Trophoblast cell (in vitro differentiated cells and primary cell): Measurements from ENCODE around the gene CIT.

ENCODE experiments used
- DNase-seq, 2 donors: peaks; one replicate each; pipeline ENCODE4 v3.0.0-alpha.2; 2016
- H2AFZ ChIP-seq: 2 replicates; pipeline ENCODE4 v1.6.1; 2013; ENCODE audit warnings: low read length, moderate library complexity, mild to moderate bottlenecking; ENCODE audit not compliant: insufficient read depth, poor library complexity
- H2AK5ac ChIP-seq: 2 replicates; pipeline ENCODE4 v1.6.1; 2013; ENCODE audit warnings: mild to moderate bottlenecking, low read length
- H2BK120ac ChIP-seq: 2 replicates; pipeline ENCODE4 v1.6.1; 2013; ENCODE audit warnings: low read length, mild to moderate bottlenecking, moderate library complexity; ENCODE audit not compliant: insufficient read depth, poor library complexity
- H2BK12ac ChIP-seq: 2 replicates; pipeline ENCODE4 v1.6.1; 2013; ENCODE audit warnings: mild to moderate bottlenecking, low read length, moderate library complexity
- H2BK5ac ChIP-seq: 2 replicates; pipeline ENCODE4 v1.6.1; 2013; ENCODE audit warnings: low read length, low read depth, moderate library complexity, mild to moderate bottlenecking; ENCODE audit not compliant: poor library complexity
- H3K14ac ChIP-seq: 2 replicates; pipeline ENCODE4 v1.6.1; 2013; ENCODE audit warnings: mild to moderate bottlenecking, low read length
- H3K18ac ChIP-seq: 2 replicates; pipeline ENCODE4 v1.6.1; 2013; ENCODE audit warnings: mild to moderate bottlenecking, low read length
- H3K23ac ChIP-seq: 2 replicates; pipeline ENCODE4 v1.6.1; 2013; ENCODE audit warnings: low read length
- H3K27ac ChIP-seq: 2 replicates; pipeline ENCODE4 v1.5.1; 2013; ENCODE audit warnings: low read depth, mild to moderate bottlenecking, inconsistent platforms, low read length, moderate library complexity
- H3K27me3 ChIP-seq: 2 replicates; pipeline ENCODE4 v1.6.1; 2013; ENCODE audit warnings: inconsistent platforms, mild to moderate bottlenecking, low read length, moderate library complexity; ENCODE audit not compliant: insufficient read depth
- H3K36me3 ChIP-seq, 2 experiments: 1 replicate in 1 of 2; 2 replicates in 1 of 2; pipeline ENCODE4 v1.6.1; 2013; ENCODE audit warnings: low read length in 2 of 2, mild to moderate bottlenecking in 2 of 2, moderate library complexity in 1 of 2; ENCODE audit not compliant: insufficient read depth in 2 of 2, control insufficient read depth in 1 of 2
- H3K4ac ChIP-seq: 2 replicates; pipeline ENCODE4 v1.6.1; 2013; ENCODE audit warnings: low read depth, mild to moderate bottlenecking, low read length, moderate library complexity
- H3K4me1 ChIP-seq, 2 experiments: 1 replicate in 1 of 2; 2 replicates in 1 of 2; pipeline ENCODE4 v1.6.1; 2013; ENCODE audit warnings: low read length in 2 of 2, mild to moderate bottlenecking in 2 of 2, moderate library complexity in 1 of 2; ENCODE audit not compliant: insufficient read depth in 2 of 2, control insufficient read depth in 1 of 2
- H3K4me2 ChIP-seq: 2 replicates; pipeline ENCODE4 v1.6.1; 2013; ENCODE audit warnings: inconsistent platforms, mild to moderate bottlenecking, low read length, moderate library complexity
- H3K4me3 ChIP-seq: 2 replicates; pipeline ENCODE4 v1.5.1; 2013; ENCODE audit warnings: mild to moderate bottlenecking, low read depth, low read length, inconsistent platforms
- H3K79me1 ChIP-seq: one replicate; pipeline ENCODE4 v1.6.1; 2013; ENCODE audit warnings: low read length
- H3K79me2 ChIP-seq: 2 replicates; pipeline ENCODE4 v1.6.1; 2013; ENCODE audit warnings: low read length, mild to moderate bottlenecking; ENCODE audit not compliant: control insufficient read depth, insufficient read depth, poor library complexity
- H3K9ac ChIP-seq: 2 replicates; pipeline ENCODE4 v1.6.1; 2013; ENCODE audit warnings: mild to moderate bottlenecking, low read length
- H3K9me3 ChIP-seq: 2 replicates; pipeline ENCODE4 v1.6.1; 2013; ENCODE audit warnings: low read depth, mild to moderate bottlenecking, control low read depth, inconsistent platforms, low read length; ENCODE audit not compliant: insufficient read depth
- H4K12ac ChIP-seq: 2 replicates; pipeline ENCODE4 v1.6.1; 2013; ENCODE audit warnings: low read depth, mild to moderate bottlenecking, low read length, moderate library complexity
- H4K8ac ChIP-seq: 2 replicates; pipeline ENCODE4 v1.6.1; 2013; ENCODE audit warnings: low read depth, mild to moderate bottlenecking, low read length, moderate library complexity
- H4K91ac ChIP-seq: one replicate; pipeline ENCODE4 v1.6.1; 2013; ENCODE audit warnings: low read depth, mild to moderate bottlenecking, low read length, moderate library complexity
- WGBS: extraction: QIAGEN DNeasy Blood & Tissue Kit; methylation state at CpG from one replicate; pipeline ENCODE4 v1.1.7; 2013; ENCODE audit warnings: missing lambda C conversion rate; ENCODE audit not compliant: insufficient read length, insufficient coverage; ENCODE audit errors: extremely low coverage; 5-methylcytosine and 5-hydroxymethylcytosine counted together

Gene CIT

GRCh38 chr12:119666900-119667576, 210.1 kb downstream of the CIT start:
- Histone ChIP-seq H3K4ac (no peak overlapping the region), H4K8ac (peak overlapping the region; percentile 43)
- WGBS: no CpG with 5 or more reads among the region's 9 CpGs

GRCh38 chr12:119666226-119666795, 210.8 kb downstream of the CIT start:
- Histone ChIP-seq H4K8ac (no peak overlapping the region), H3K9ac (no peak overlapping the region), H3K4me1 (no peaks in the 10 kb centered on the region), H3K18ac (no peak overlapping the region), H2BK5ac (no peak overlapping the region), H3K14ac (no peak overlapping the region), H2BK120ac (no peak overlapping the region), H3K4ac (no peak overlapping the region), H3K9me3 (no peaks in the 10 kb centered on the region), H4K12ac (no peak overlapping the region), H2AFZ (no peak overlapping the region), H3K27ac (no peak overlapping the region), H3K4me2 (no peak overlapping the region), H3K4me3 (no peak overlapping the region), H2AK5ac (no peak overlapping the region), H3K23ac (no peak overlapping the region), H3K79me1 (peaks cover 5% of the 10 kb centered on the region), H2BK12ac (no peak overlapping the region), H4K91ac (no peak overlapping the region), H3K36me3 (peaks cover 0 to 6% of the 10 kb centered on the region in 2 experiments), H3K27me3 (no peaks in the 10 kb centered on the region), H3K79me2 (peaks cover 5% of the 10 kb centered on the region)
- WGBS: no CpG with 5 or more reads among the region's 2 CpGs
- no peak for DNase-seq

More at GRCh38 chr12:119666900-119667576, 210.1 kb downstream of the CIT start:
- H2AK5ac ChIP-seq: no peak overlapping the region
- no peak overlapping the region for H4K12ac ChIP-seq
- H3K9ac ChIP-seq: no peak overlapping the region
- DNase-seq: no peak
- no peak overlapping the region for H2BK12ac ChIP-seq
- no peaks in the 10 kb centered on the region for H3K9me3 ChIP-seq
- H2BK5ac ChIP-seq: no peak overlapping the region
- H3K36me3 ChIP-seq: peaks cover 0 to 8% of the 10 kb centered on the region in 2 experiments
- no peak overlapping the region for H3K27ac ChIP-seq
- no peak overlapping the region for H3K23ac ChIP-seq
- H3K18ac ChIP-seq: no peak overlapping the region
- H4K91ac ChIP-seq: no peak overlapping the region
- peak overlapping the region; percentile 51 for H3K4me2 ChIP-seq
- no peaks in the 10 kb centered on the region for H3K4me1 ChIP-seq
- peaks cover 5% of the 10 kb centered on the region for H3K79me2 ChIP-seq
- no peak overlapping the region for H2BK120ac ChIP-seq
- peaks cover 5% of the 10 kb centered on the region for H3K79me1 ChIP-seq
- H2AFZ ChIP-seq: no peak overlapping the region
- H3K27me3 ChIP-seq: no peaks in the 10 kb centered on the region
- no peak overlapping the region for H3K14ac ChIP-seq
- H3K4me3 ChIP-seq: no peak overlapping the region

GRCh38 chr12:119665164-119665929, 211.8 kb downstream of the CIT start:
- no peak overlapping the region for H3K14ac ChIP-seq
- no peaks in the 10 kb centered on the region for H3K9me3 ChIP-seq
- no peak overlapping the region for H3K4ac ChIP-seq
- H4K8ac ChIP-seq: no peak overlapping the region
- H3K36me3 ChIP-seq: peaks cover 0 to 6% of the 10 kb centered on the region in 2 experiments
- H3K27ac ChIP-seq: no peak overlapping the region
- no peak overlapping the region for H3K4me2 ChIP-seq
- H3K9ac ChIP-seq: no peak overlapping the region
- no peak overlapping the region for H3K4me3 ChIP-seq
- H3K4me1 ChIP-seq: no peaks in the 10 kb centered on the region
- H3K27me3 ChIP-seq: no peaks in the 10 kb centered on the region
- no peak overlapping the region for H2AK5ac ChIP-seq
- peaks cover 5% of the 10 kb centered on the region for H3K79me1 ChIP-seq
- no peak overlapping the region for H3K18ac ChIP-seq
- WGBS: no CpG with 5 or more reads among the region's 4 CpGs
- no peak overlapping the region for H4K12ac ChIP-seq
- H2AFZ ChIP-seq: no peak overlapping the region
- no peak for DNase-seq
- no peak overlapping the region for H3K23ac ChIP-seq
- no peak overlapping the region for H2BK12ac ChIP-seq
- no peak overlapping the region for H2BK120ac ChIP-seq
- peaks cover 5% of the 10 kb centered on the region for H3K79me2 ChIP-seq
- H2BK5ac ChIP-seq: no peak overlapping the region
- H4K91ac ChIP-seq: no peak overlapping the region

DNA sequence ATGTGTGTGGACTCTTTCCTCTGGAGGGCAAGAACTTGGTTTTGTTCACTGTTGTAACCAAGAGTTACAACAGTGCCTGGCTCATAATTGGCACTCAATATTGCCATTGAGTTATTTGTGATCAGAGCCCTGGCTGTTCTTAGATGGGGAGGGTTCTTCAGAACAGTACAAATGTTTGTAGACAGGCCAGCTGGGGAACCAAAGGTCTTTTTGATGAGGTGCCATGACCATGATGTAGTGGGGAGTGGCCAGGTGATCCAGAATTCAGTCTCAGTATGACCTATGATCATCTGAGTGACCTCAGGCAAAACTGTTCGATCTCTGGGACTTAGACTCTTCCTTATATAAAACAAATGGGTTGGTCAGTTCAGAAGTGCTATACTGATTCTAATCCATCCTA, 212.5 kb downstream of the CIT start:
- Histone ChIP-seq H3K4me1 (no peaks in the 10 kb centered on the region), H2BK12ac (no peak overlapping the region), H4K8ac (no peak overlapping the region), H3K27me3 (no peaks in the 10 kb centered on the region), H3K18ac (no peak overlapping the region), H3K36me3 (peaks cover 0 to under 1% of the 10 kb centered on the region in 2 experiments), H3K4me2 (no peak overlapping the region), H3K4me3 (no peak overlapping the region), H3K27ac (no peak overlapping the region), H2AFZ (no peak overlapping the region), H4K12ac (no peak overlapping the region), H3K4ac (no peak overlapping the region), H3K14ac (no peak overlapping the region), H3K79me1 (peaks cover 5% of the 10 kb centered on the region), H2BK5ac (no peak overlapping the region), H4K91ac (no peak overlapping the region), H3K23ac (no peak overlapping the region), H3K9ac (no peak overlapping the region), H3K9me3 (no peaks in the 10 kb centered on the region), H3K79me2 (peaks cover 5% of the 10 kb centered on the region), H2BK120ac (no peak overlapping the region), H2AK5ac (no peak overlapping the region)
- no CpG with 5 or more reads among the region's 1 CpG for WGBS
- DNase-seq: no peak
